Measurements from ENCODE around the gene TP53INP2. TPM values are rescaled to one million over a fixed set of nuclear protein-coding genes. Genes with fewer than 3 reads are reported as not detected.
A peak's percentile ranks its signal among the peaks of the same experiment; 100 is the strongest.

TP53INP2 gene
- total RNA-seq, 2 experiments from 2014 or later = 2.3 to 2.5 TPM

GRCh38 chr20:34706912-34707784, 3.0 kb downstream of the TP53INP2 start:
- H3K9me3 Mint-ChIP-seq = no peaks in the 10 kb centered on the region
- no peaks in the 10 kb centered on the region for H3K27me3 Mint-ChIP-seq
- H3K27ac Mint-ChIP-seq = no peak overlapping the region
- ChIA-PET POLR2A (interaction anchor here (1.2 kb wide), 1 partner anchor 190 kb away, joined by 3 read pairs; no protein-coding TSS in a partner anchor), CTCF (interaction anchor here (0.8 to 11.3 kb wide), 13 partner anchors 9 to 411 kb away, joined by 3 to 138 read pairs (median 4); partner anchors contain the start of gene PIGU)
- no peaks in the 10 kb centered on the region for H3K36me3 Mint-ChIP-seq
- intact Hi-C loops (cut with micrococcal nuclease) = no loop called here
- peaks cover 24% of the 10 kb centered on the region for H3K4me1 Mint-ChIP-seq (ENCODE audit: low read depth)
- no peak for DNase-seq
- no peak overlapping the region for H3K4me3 Mint-ChIP-seq

GRCh38 chr20:34708621-34709043, 4.5 kb downstream of the TP53INP2 start:
- H3K9me3 Mint-ChIP-seq = no peaks in the 10 kb centered on the region
- peak; percentile 76 for DNase-seq
- ChIA-PET CTCF (interaction anchor here (0.9 to 11.3 kb wide), 9 partner anchors 8 to 396 kb away, joined by 3 to 138 read pairs (median 4); partner anchors contain the start of gene MAP1LC3A), POLR2A (interaction anchor here (0.7 to 1.2 kb wide), 2 partner anchors 32 to 192 kb away, joined by 3 read pairs; no protein-coding TSS in a partner anchor)
- no peaks in the 10 kb centered on the region for H3K36me3 Mint-ChIP-seq
- H3K27ac Mint-ChIP-seq = no peak overlapping the region
- intact Hi-C loops (cut with micrococcal nuclease) = loop anchor here (1.0 to 2.0 kb wide), 7 partner anchors 11 to 406 kb away; partner anchors contain the start of genes AHCY and PIGU
- H3K4me1 Mint-ChIP-seq (ENCODE audit: low read depth) = peaks cover 22% of the 10 kb centered on the region
- H3K4me3 Mint-ChIP-seq = peak overlapping the region; percentile 78
- no peaks in the 10 kb centered on the region for H3K27me3 Mint-ChIP-seq

DNA sequence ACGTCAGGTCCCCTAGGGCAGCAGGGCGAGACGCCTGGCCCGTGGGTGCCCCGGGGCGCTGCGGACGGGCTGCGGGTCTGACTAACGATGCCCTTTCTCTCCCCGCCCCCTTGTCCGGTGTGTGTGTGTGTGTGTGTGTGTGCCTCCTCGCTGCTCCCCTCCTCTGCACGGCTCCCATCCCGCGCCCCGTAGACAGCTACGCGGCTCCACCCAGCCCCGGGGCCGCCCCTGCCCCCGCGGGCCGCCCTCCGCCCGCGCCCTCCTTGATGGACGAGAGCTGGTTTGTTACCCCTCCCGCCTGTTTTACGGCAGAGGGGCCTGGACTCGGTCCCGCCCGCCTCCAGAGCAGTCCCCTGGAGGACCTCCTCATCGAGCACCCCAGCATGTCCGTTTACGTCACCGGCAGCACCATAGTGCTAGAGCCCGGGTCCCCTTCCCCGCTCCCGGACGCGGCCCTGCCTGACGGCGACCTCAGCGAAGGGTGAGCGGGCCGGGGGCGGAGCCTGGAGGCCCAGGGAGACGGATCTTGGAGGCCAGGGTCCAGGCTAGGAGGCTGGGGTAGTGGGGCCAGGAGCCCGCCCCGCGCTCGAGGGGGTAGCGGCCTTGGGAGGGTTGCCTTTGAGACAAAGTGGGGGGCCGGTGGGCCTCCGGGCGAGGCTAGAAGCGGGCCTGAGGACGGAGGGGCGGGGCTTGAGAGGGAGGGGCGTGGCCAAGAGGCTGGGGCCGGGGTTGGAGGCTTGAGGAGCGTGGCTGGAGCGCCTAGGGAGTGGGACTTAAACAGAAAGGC, 5.1 kb downstream of the TP53INP2 start:
- ChIA-PET POLR2A (no interaction called here), CTCF (interaction anchor here (0.5 to 11.3 kb wide), 10 partner anchors 9 to 397 kb away, joined by 3 to 138 read pairs (median 4); partner anchors contain the start of gene MAP1LC3A)
- peak; percentile 87 for DNase-seq
- Mint-ChIP-seq H3K27me3 (no peaks in the 10 kb centered on the region), H3K9me3 (no peaks in the 10 kb centered on the region), H3K36me3 (no peaks in the 10 kb centered on the region), H3K4me3 (peak overlapping the region; percentile 78), H3K27ac (peak overlapping the region; percentile 81), H3K4me1 (ENCODE audit: low read depth) (peaks cover 25% of the 10 kb centered on the region)
- intact Hi-C loops (cut with micrococcal nuclease) = loop anchor here (1.0 to 2.0 kb wide), 6 partner anchors 10 to 406 kb away; partner anchors contain the start of genes AHCY and PIGU

GRCh38 chr20:34709831-34710567, 5.9 kb downstream of the TP53INP2 start:
- no peaks in the 10 kb centered on the region for H3K9me3 Mint-ChIP-seq
- peak overlapping the region; percentile 78 for H3K4me3 Mint-ChIP-seq
- DNase-seq = no peak
- peak overlapping the region; percentile 81 for H3K27ac Mint-ChIP-seq
- H3K27me3 Mint-ChIP-seq = no peaks in the 10 kb centered on the region
- H3K36me3 Mint-ChIP-seq = no peaks in the 10 kb centered on the region
- intact Hi-C loops (cut with micrococcal nuclease) = loop anchor here (1.0 to 10.0 kb wide), 9 partner anchors 9 to 407 kb away; partner anchors contain the start of genes AHCY, GSS, MYH7B and NCOA6
- ChIA-PET POLR2A (interaction anchor here (0.9 kb wide), 1 partner anchor 193 kb away, joined by 4 read pairs; the partner anchor contains the start of gene DYNLRB1), CTCF (interaction anchor here (0.5 to 11.3 kb wide), 4 partner anchors 60 to 397 kb away, joined by 3 to 138 read pairs (median 14); no protein-coding TSS in a partner anchor)
- H3K4me1 Mint-ChIP-seq (ENCODE audit: low read depth) = peaks cover 19% of the 10 kb centered on the region

GRCh38 chr20:34710568-34710839, 6.4 kb downstream of the TP53INP2 start:
- ChIA-PET POLR2A (interaction anchor here (0.9 kb wide), 1 partner anchor 194 kb away, joined by 4 read pairs; the partner anchor contains the start of gene DYNLRB1), CTCF (interaction anchor here (1.6 to 11.3 kb wide), 3 partner anchors 59 to 398 kb away, joined by 5 to 138 read pairs (median 24); no protein-coding TSS in a partner anchor)
- intact Hi-C loops (cut with micrococcal nuclease) = loop anchor here (5.0 to 10.0 kb wide), 3 partner anchors 54 to 247 kb away; partner anchors contain the start of genes GSS, MYH7B and NCOA6
- Mint-ChIP-seq H3K27ac (no peak overlapping the region), H3K4me1 (ENCODE audit: low read depth) (peaks cover 17% of the 10 kb centered on the region), H3K36me3 (no peaks in the 10 kb centered on the region), H3K4me3 (peak overlapping the region; percentile 74), H3K27me3 (no peaks in the 10 kb centered on the region), H3K9me3 (no peaks in the 10 kb centered on the region)
- no peak for DNase-seq

DNA sequence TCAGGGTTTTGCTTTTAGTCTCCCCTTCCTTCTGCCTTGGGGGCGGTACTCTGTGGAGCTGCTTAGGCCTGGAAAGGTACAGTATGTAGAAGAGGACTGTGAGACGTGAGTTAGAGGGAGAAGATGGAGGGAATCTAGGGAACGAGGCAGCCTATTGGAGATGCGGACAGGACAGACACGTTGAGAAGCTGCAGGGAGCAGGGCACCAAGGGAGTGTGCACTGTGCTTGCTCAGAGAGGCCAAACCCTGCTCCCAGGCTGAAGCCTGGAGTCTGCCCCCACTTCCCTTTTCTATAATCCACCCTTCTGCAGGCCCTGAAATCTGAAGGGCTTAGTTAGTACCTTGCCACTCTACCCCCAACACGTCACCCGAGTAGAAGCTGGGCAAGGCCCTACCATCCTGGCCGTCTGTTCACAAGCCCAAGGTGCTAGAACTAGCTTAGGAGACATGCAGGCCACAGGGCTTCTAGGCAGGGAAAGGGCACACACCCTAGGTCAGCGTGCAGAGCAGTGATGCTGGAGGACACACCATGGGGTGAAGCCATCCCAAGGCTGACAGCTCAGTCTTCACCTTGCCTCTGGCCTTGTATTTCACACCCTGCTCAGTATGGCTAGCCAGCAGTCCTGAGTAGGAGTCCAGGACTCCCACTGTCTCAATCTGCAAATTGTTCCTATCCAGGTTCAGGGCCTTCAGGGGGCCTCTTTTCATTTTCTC, 6.9 kb downstream of the TP53INP2 start:
- H3K27ac Mint-ChIP-seq = no peak overlapping the region
- H3K27me3 Mint-ChIP-seq = no peaks in the 10 kb centered on the region
- intact Hi-C loops (cut with micrococcal nuclease) = loop anchor here (5.0 to 10.0 kb wide), 3 partner anchors 54 to 246 kb away; partner anchors contain the start of genes GSS, MYH7B and NCOA6
- no peaks in the 10 kb centered on the region for H3K36me3 Mint-ChIP-seq
- peak overlapping the region; percentile 74 for H3K4me3 Mint-ChIP-seq
- CTCF ChIA-PET = interaction anchor here (1.6 to 11.3 kb wide), 3 partner anchors 59 to 398 kb away, joined by 5 to 138 read pairs (median 24); no protein-coding TSS in a partner anchor
- POLR2A ChIA-PET = interaction anchor here (0.9 kb wide), 1 partner anchor 194 kb away, joined by 4 read pairs; the partner anchor contains the start of gene DYNLRB1
- peaks cover 17% of the 10 kb centered on the region for H3K4me1 Mint-ChIP-seq (ENCODE audit: low read depth)
- no peak for DNase-seq
- H3K9me3 Mint-ChIP-seq = no peaks in the 10 kb centered on the region

GRCh38 chr20:34711813-34712430, 7.8 kb downstream of the TP53INP2 start:
- Mint-ChIP-seq H3K36me3 (no peaks in the 10 kb centered on the region), H3K27me3 (no peaks in the 10 kb centered on the region), H3K9me3 (no peaks in the 10 kb centered on the region), H3K4me1 (ENCODE audit: low read depth) (peaks cover 17% of the 10 kb centered on the region), H3K4me3 (no peak overlapping the region), H3K27ac (no peak overlapping the region)
- CTCF ChIA-PET = interaction anchor here (2.0 to 11.3 kb wide), 2 partner anchors 171 to 399 kb away, joined by 7 to 138 read pairs; no protein-coding TSS in a partner anchor
- POLR2A ChIA-PET = no interaction called here
- intact Hi-C loops (cut with micrococcal nuclease) = loop anchor here (5.0 to 10.0 kb wide), 3 partner anchors 53 to 245 kb away; partner anchors contain the start of genes GSS, MYH7B and NCOA6
- DNase-seq = no peak

GRCh38 chr20:34712525-34713192, 8.5 kb downstream of the TP53INP2 start:
- DNase-seq = no peak
- Mint-ChIP-seq H3K4me1 (ENCODE audit: low read depth) (peaks cover 21% of the 10 kb centered on the region), H3K27ac (no peak overlapping the region), H3K36me3 (no peaks in the 10 kb centered on the region), H3K27me3 (no peaks in the 10 kb centered on the region), H3K4me3 (no peak overlapping the region), H3K9me3 (no peaks in the 10 kb centered on the region)
- intact Hi-C loops (cut with micrococcal nuclease) = loop anchor here (5.0 to 10.0 kb wide), 3 partner anchors 52 to 245 kb away; partner anchors contain the start of genes GSS, MYH7B and NCOA6
- CTCF ChIA-PET = interaction anchor here (0.7 to 11.3 kb wide), 4 partner anchors 10 to 400 kb away, joined by 3 to 138 read pairs (median 8); no protein-coding TSS in a partner anchor
- POLR2A ChIA-PET = interaction anchor here (1.1 kb wide), 1 partner anchor 247 kb away, joined by 5 read pairs; no protein-coding TSS in a partner anchor

- ChIA-PET POLR2A (interaction anchor here (1.1 kb wide), 1 partner anchor 246 kb away, joined by 5 read pairs; no protein-coding TSS in a partner anchor), CTCF (interaction anchor here (0.7 to 11.3 kb wide), 4 partner anchors 10 to 400 kb away, joined by 3 to 138 read pairs (median 8); no protein-coding TSS in a partner anchor)
- Mint-ChIP-seq H3K36me3 (no peaks in the 10 kb centered on the region), H3K4me1 (ENCODE audit: low read depth) (peaks cover 27% of the 10 kb centered on the region), H3K27ac (no peak overlapping the region), H3K4me3 (no peak overlapping the region), H3K9me3 (no peaks in the 10 kb centered on the region), H3K27me3 (no peaks in the 10 kb centered on the region)
- intact Hi-C loops (cut with micrococcal nuclease) = loop anchor here (5.0 to 10.0 kb wide), 3 partner anchors 51 to 244 kb away; partner anchors contain the start of genes GSS, MYH7B and NCOA6
- DNase-seq = no peak
Observed at GRCh38 chr20:34713194-34713943, 9.2 kb downstream of the TP53INP2 start.
